ENCODE measurements around the gene PANX1.

PANX1 gene

DNA sequence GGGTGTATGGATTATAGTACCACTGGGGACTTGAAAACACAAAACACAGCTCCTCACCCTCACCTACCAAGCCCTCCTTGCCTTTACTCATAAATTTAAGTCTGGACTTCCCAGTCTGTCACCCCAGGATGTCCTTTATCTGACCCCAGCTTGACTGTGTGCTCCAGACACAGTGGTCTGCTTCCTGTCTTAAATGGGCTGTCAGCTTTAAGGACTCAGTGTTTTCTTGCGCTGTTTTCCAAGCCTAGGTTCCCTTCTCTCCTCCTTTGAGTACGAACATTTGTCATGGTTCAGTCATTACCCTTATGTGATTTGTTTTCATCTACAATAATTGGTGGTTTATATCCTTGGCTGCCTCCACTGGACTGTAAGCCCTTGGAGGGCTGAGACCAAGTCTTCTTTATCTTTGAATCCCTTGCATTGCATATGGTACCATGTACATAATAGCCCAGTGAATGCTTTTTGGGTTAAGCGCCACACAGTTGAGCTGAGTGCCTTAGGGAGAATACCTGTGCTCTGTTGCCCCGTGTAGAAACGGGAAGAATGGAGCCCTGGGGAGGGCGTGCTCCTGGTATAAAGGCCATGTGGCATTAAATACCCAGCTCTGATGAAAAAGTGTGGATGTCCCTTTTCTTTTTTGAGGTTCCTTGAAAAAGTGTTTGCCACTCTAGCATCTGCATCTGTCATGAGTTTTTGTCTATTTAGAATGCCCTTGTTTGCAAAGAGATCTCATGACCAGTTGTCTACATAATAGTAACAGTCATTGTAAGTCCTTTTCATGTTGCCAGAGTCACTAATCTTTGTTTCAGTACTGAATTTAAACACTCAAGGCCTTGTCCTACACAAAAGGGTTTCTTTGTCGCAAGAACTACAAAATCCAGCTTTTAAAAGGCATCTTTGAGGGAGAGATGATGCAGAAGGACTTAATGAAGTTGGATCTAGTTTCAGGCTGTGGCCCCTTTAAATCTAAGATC, 14.0 kb downstream of the PANX1 start:
- peak; percentile 21 for DNase-seq (ENCODE audit: low read depth)
- TF ChIP-seq, protein P1, sequence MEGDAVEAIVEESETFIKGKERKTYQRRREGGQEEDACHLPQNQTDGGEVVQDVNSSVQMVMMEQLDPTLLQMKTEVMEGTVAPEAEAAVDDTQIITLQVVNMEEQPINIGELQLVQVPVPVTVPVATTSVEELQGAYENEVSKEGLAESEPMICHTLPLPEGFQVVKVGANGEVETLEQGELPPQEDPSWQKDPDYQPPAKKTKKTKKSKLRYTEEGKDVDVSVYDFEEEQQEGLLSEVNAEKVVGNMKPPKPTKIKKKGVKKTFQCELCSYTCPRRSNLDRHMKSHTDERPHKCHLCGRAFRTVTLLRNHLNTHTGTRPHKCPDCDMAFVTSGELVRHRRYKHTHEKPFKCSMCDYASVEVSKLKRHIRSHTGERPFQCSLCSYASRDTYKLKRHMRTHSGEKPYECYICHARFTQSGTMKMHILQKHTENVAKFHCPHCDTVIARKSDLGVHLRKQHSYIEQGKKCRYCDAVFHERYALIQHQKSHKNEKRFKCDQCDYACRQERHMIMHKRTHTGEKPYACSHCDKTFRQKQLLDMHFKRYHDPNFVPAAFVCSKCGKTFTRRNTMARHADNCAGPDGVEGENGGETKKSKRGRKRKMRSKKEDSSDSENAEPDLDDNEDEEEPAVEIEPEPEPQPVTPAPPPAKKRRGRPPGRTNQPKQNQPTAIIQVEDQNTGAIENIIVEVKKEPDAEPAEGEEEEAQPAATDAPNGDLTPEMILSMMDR (IDR thresholded peaks at IDR 0.05; ENCODE audit: low read length, missing control alignments) = no peak
- H3K4me3 ChIP-seq (replicated peaks; ENCODE audit: low read depth, low read length) = no peak overlapping the region

DNA sequence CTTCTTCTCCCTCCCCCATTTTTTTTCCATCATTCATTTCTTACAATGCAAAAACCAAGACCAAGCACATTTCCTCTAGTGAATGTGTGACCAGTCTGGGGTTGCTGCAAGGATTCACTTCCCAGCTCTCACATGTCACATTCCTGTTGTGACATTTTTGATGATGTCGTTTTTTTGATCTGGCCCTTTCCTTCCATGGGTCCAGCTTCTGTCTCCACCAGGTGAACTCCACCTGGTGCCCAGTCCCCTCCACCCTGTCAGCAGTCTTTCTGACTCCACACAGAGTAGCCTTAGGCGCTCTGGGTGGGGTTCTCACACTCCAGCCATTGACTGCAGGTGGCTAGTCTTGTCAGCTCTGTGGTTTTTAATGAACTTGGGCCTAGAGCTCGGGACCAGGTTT, 15.6 kb downstream of the PANX1 start:
- H3K4me3 ChIP-seq (replicated peaks; ENCODE audit: low read depth, low read length) = no peak overlapping the region
- no peak for DNase-seq (ENCODE audit: low read depth)
- TF ChIP-seq, protein P1 (IDR thresholded peaks at IDR 0.05; ENCODE audit: low read length, missing control alignments) = no peak

DNA sequence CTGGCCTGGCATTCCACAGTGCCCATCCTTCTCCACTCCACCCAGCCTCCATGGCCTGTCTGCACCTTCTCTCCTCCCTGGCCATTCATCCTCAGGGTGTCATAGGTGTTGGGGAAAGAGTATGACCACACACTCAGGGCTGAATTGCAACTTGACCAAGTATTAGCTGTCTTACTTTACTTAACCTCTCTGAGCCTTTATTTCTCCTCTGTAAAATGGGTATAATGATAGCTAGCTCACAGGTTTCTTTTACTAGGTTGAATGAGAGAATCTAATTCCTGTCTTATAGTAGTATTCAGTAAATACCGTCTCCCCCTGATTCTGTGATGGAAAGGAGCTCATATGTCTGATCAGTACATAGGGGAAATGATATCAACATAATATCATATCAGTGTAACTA, 16.0 kb downstream of the PANX1 start:
- TF ChIP-seq, protein P1 (IDR thresholded peaks at IDR 0.05; ENCODE audit: low read length, missing control alignments) = no peak
- H3K4me3 ChIP-seq (replicated peaks; ENCODE audit: low read depth, low read length) = no peak overlapping the region
- no peak for DNase-seq (ENCODE audit: low read depth)

DNA sequence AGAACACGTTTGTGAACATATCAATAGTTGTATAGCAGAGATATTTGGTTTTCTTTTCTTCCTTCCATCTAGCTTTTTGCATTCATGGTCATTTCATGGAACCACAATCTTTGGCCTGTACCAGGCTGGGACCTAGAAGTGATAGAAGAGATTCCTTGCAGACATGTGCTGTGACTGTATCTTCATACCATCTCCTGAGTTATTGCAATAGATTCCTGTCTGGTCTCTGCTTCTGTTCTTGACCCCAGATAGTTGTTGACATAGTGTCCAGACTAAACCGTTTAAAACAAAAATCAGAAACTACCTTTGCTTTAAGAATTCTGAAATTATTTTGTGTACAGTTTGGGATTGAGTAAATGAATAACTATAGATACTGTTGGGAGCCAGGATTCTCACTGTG, 16.8 kb downstream of the PANX1 start:
- no peak for DNase-seq (ENCODE audit: low read depth)
- H3K4me3 ChIP-seq (replicated peaks; ENCODE audit: low read depth, low read length) = no peak overlapping the region
- TF ChIP-seq, protein P1 (IDR thresholded peaks at IDR 0.05; ENCODE audit: low read length, missing control alignments) = no peak

DNA sequence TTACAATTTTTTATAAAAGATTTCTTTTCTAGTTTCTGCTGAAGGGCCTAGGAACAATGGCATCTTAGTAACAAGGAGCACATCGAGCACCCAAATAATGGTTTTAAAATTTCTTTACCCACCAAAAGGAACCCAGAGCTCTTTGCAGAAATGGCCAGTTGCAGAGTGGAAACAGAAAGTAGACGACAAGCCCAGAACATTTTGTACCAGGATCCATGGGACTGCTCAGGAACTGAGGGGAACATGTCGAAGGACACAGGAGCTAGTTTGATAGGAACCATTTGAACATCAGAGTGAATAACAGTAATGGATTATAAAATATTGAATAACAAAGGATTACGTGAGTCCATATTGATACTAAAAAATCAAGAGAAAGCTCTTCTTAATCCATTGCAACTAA, 17.3 kb downstream of the PANX1 start:
- H3K4me3 ChIP-seq (replicated peaks; ENCODE audit: low read depth, low read length) = no peak overlapping the region
- TF ChIP-seq, protein P1 (IDR thresholded peaks at IDR 0.05; ENCODE audit: low read length, missing control alignments) = no peak
- no peak for DNase-seq (ENCODE audit: low read depth)

DNA sequence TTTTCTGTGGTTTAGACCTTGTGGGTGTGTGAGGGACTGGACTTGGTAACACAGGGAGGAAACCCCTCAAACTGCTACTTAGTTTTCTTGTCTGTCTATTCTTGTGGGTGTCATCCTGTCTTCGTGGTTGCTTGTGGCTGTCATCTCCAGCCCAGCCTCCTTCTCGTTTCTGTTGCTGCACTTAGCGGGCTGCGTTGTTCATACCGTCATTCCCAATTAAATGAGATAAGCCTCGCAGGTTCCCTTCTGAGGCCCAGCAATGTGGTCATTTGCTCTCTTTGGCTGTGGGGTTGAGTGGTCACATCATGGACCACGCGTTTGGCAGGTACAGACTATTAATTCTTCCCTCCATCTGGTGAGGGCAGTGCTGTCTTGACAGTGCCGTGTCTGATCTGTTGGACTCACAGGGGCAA, 18.8 kb downstream of the PANX1 start:
- TF ChIP-seq, protein P1 (IDR thresholded peaks at IDR 0.05; ENCODE audit: low read length, missing control alignments) = no peak
- no peak for DNase-seq (ENCODE audit: low read depth)

More for the DNA sequence above, 18.8 kb downstream of the PANX1 start:
- H3K4me3 ChIP-seq (replicated peaks; ENCODE audit: low read depth, low read length) = no peak overlapping the region
